Epithelial cell of prostate (primary cell): ENCODE measurements around the gene KLC3.
"Not testable (repeated sequence)": the region's sequence is repeated elsewhere in the genome, so short reads cannot be mapped to it uniquely, and the experiment has no call there.

Experiments
- DNase-seq: peaks from one replicate; pipeline ENCODE4 v3.0.0-alpha.2; 2011; ENCODE audit warnings: low read depth, low spot score
- H3K27ac ChIP-seq: fragments of 450-650 bp; 2 replicates; pipeline ENCODE4 v1.5.1; 2017; ENCODE audit warnings: mild to moderate bottlenecking

KLC3 gene

GRCh38 chr19:45340232-45340898, at the start of gene KLC3:
Gene KLC3, plus strand, starts transcription at chr19:45340750. Its CDS starts 4,792 bp downstream, at chr19:45345542.
- DNase-seq = no peak
- H3K27ac ChIP-seq = peak within 1 kb of the TSS; percentile 28

GRCh38 chr19:45291834-45292233, 48.7 kb upstream of the KLC3 start:
- no peak for DNase-seq
- no peak overlapping the region for H3K27ac ChIP-seq

GRCh38 chr19:45293682-45294081, 46.9 kb upstream of the KLC3 start:
- no peak overlapping the region for H3K27ac ChIP-seq
- DNase-seq = no peak

- H3K27ac ChIP-seq = no peak overlapping the region
- no peak for DNase-seq
Observed at GRCh38 chr19:45294291-45295029, 46.1 kb upstream of the KLC3 start.

GRCh38 chr19:45295873-45296272, 44.7 kb upstream of the KLC3 start:
- no peak overlapping the region for H3K27ac ChIP-seq
- DNase-seq = no peak

GRCh38 chr19:45296355-45296754, 44.2 kb upstream of the KLC3 start:
- DNase-seq = no peak
- H3K27ac ChIP-seq = no peak overlapping the region

GRCh38 chr19:45297674-45298073, 42.9 kb upstream of the KLC3 start:
- no peak for DNase-seq

GRCh38 chr19:45298264-45298663, 42.3 kb upstream of the KLC3 start:
- no peak for DNase-seq
- no peak overlapping the region for H3K27ac ChIP-seq

More at GRCh38 chr19:45297674-45298073, 42.9 kb upstream of the KLC3 start:
- no peak overlapping the region for H3K27ac ChIP-seq

- no peak for DNase-seq
- no peak overlapping the region for H3K27ac ChIP-seq
Observed at GRCh38 chr19:45299719-45300118, 40.8 kb upstream of the KLC3 start.

- no peak for DNase-seq
- no peak overlapping the region for H3K27ac ChIP-seq
Observed at GRCh38 chr19:45302416-45302815, 38.1 kb upstream of the KLC3 start.

- DNase-seq = no peak
- H3K27ac ChIP-seq = no peak overlapping the region
Observed at GRCh38 chr19:45303269-45304060, 37.1 kb upstream of the KLC3 start.

- no peak overlapping the region for H3K27ac ChIP-seq
- DNase-seq = no peak
Observed at GRCh38 chr19:45304141-45304926, 36.2 kb upstream of the KLC3 start.

- DNase-seq = no peak
- no peak overlapping the region for H3K27ac ChIP-seq
Observed at GRCh38 chr19:45305007-45305406, 35.5 kb upstream of the KLC3 start.

- no peak for DNase-seq
- no peak overlapping the region for H3K27ac ChIP-seq
Observed at GRCh38 chr19:45305421-45305820, 35.1 kb upstream of the KLC3 start.

GRCh38 chr19:45306040-45306439, 34.5 kb upstream of the KLC3 start:
- no peak overlapping the region for H3K27ac ChIP-seq
- no peak for DNase-seq

GRCh38 chr19:45306518-45307027, 34.0 kb upstream of the KLC3 start:
- no peak for DNase-seq
- H3K27ac ChIP-seq = no peak overlapping the region

GRCh38 chr19:45307361-45307760, 33.2 kb upstream of the KLC3 start:
- H3K27ac ChIP-seq = no peak overlapping the region
- DNase-seq = no peak

- H3K27ac ChIP-seq, DNase-seq: not testable (repeated sequence)
Observed at GRCh38 chr19:45309322-45309721, 31.2 kb upstream of the KLC3 start.

GRCh38 chr19:45311621-45312020, 28.9 kb upstream of the KLC3 start:
- DNase-seq = no peak
- no peak overlapping the region for H3K27ac ChIP-seq

GRCh38 chr19:45312285-45312684, 28.3 kb upstream of the KLC3 start:
- not testable (repeated sequence) for DNase-seq, H3K27ac ChIP-seq
